Right cardiac atrium (tissue), 5 donors: Measurements from ENCODE around the gene RAB23. TPM values are rescaled to one million over a fixed set of nuclear protein-coding genes. Genes with fewer than 3 reads are reported as not detected.

Experiments used
- ATAC-seq, 2 donors: fragments of 200-7000 bp; cut with Tn5 transposase; one replicate each; pipeline versions ENCODE4 v1.8.0 to v1.9.1; 2020; ENCODE audit warnings: moderate library complexity in 2 of 2, mild to moderate bottlenecking in 1 of 2
- DNase-seq, 3 donors: peaks; one replicate each; pipeline ENCODE4 v3.0.0-alpha.2; 2020
- H3K27ac ChIP-seq: one replicate; pipeline ENCODE4 v1.5.1; 2013; ENCODE audit warnings: mild to moderate bottlenecking, low read length, control low read depth, moderate library complexity
- H3K27me3 ChIP-seq: one replicate; pipeline ENCODE4 v1.6.1; 2013; ENCODE audit not compliant: control insufficient read depth, insufficient read depth
- H3K4me1 ChIP-seq: one replicate; pipeline ENCODE4 v1.6.1; 2013; ENCODE audit warnings: low read length; ENCODE audit not compliant: control insufficient read depth, insufficient read depth
- H3K4me3 ChIP-seq: one replicate; pipeline ENCODE4 v1.5.1; 2013; ENCODE audit warnings: low read length, control low read depth
- H3K9me3 ChIP-seq: one replicate; pipeline ENCODE4 v1.6.1; 2013; ENCODE audit warnings: low read length; ENCODE audit not compliant: control insufficient read depth
- WGBS: extraction: QIAGEN DNeasy Blood & Tissue Kit; methylation state at CpG from one replicate; pipeline ENCODE4 v1.1.7; 2013; 5-methylcytosine and 5-hydroxymethylcytosine counted together
- intact Hi-C, 4 donors: fragments of 100-400 bp; cut with DNase I; formaldehyde crosslinking; loops; one replicate each; pipeline versions ENCODE4 v1.11.0 to v1.14.0; 2022 to 2023
- polyA plus RNA-seq: library from polyadenylated mRNA; stranded (reverse); fragments of 200-250 nt; gene quantifications from one replicate; pipeline ENCODE4 v1.2.3, GENCODE V29; 2013
- total RNA-seq, 4 donors: library from RNA; stranded (reverse); fragmentation: NEBNext Ultra II Directional; extraction: Animal tissue kit (Norgen Biotek cat#: 25700); gene quantifications; one replicate each; pipeline ENCODE4 v1.2.1, GENCODE V29; 2021
- donor health status: healthy with polysubstance abuse.
- donor health status: DM: no; HTN: yes; CAD: no.
- donor health status: DM: no; HTN: no; CAD: no.
- donor health status: DM: no; HTN: yes; CAD: no; lungs with severe emphysema.
- donor health status: DM: yes; HTN: yes; CAD: no.

RAB23 gene
- total and polyA plus RNA-seq, 5 donors = 6.1 to 20.7 (median 11.3) TPM

DNA sequence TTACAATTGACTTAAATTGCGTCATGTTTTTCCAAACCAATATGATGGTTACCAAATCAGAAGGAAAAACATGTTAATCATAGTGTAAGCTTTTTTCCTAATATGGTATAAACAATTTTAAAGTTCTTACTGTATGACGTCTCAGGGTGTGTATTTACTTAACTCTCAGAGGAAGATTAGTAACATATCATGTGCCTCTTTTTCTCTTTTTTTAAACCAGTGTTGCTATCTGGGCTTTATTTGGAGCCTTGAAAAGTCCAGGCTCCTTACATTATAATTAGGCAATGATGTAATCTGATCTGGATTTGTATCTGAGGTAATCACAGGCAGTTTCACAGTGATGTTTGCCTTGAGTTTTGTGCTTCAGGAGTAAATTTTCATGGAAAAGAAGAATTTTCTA is 20.4 kb upstream of the RAB23 start:
- no peaks in the 10 kb centered on the region for H3K27me3 ChIP-seq
- H3K9me3 ChIP-seq = no peaks in the 10 kb centered on the region
- DNase-seq (no peak), ATAC-seq (peak; percentile 45 to 53)
- H3K4me3 ChIP-seq = no peak overlapping the region
- intact Hi-C loops = no loop called here
- H3K4me1 ChIP-seq = no peaks in the 10 kb centered on the region
- 11% methylated on average over 2 of the region's 2 CpGs for WGBS
- no peak overlapping the region for H3K27ac ChIP-seq

DNA sequence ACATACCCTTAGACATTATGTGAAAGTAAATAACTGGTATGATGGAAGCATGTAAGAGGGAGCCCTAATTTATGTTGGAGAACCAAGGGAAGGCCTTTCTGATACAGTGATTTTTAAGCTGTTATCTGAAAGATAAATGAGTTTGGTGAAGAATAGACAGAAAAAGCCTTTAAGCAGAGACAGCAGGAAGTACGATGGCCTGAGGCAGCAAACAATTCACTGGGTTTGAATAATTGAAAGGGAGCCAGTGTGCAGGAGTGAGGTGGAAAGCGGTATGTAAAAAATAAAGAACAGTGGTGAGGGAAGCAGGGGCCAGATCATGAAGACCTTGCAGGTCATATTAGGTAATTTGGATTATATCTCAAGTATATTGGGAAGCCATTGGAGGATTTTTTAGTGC is 4.1 kb upstream of the RAB23 start:
- Histone ChIP-seq H3K4me1 (no peaks in the 10 kb centered on the region), H3K27me3 (no peaks in the 10 kb centered on the region), H3K27ac (no peak overlapping the region), H3K9me3 (no peaks in the 10 kb centered on the region), H3K4me3 (no peak overlapping the region)
- ATAC-seq (no peak), DNase-seq (no peak)
- 63% methylated on average over 2 of the region's 2 CpGs for WGBS
- intact Hi-C loops = loop anchor here in 1 of 4 donors (10.0 kb wide), 1 partner anchor 89 kb away; the partner anchor contains the start of gene PRIM2

DNA sequence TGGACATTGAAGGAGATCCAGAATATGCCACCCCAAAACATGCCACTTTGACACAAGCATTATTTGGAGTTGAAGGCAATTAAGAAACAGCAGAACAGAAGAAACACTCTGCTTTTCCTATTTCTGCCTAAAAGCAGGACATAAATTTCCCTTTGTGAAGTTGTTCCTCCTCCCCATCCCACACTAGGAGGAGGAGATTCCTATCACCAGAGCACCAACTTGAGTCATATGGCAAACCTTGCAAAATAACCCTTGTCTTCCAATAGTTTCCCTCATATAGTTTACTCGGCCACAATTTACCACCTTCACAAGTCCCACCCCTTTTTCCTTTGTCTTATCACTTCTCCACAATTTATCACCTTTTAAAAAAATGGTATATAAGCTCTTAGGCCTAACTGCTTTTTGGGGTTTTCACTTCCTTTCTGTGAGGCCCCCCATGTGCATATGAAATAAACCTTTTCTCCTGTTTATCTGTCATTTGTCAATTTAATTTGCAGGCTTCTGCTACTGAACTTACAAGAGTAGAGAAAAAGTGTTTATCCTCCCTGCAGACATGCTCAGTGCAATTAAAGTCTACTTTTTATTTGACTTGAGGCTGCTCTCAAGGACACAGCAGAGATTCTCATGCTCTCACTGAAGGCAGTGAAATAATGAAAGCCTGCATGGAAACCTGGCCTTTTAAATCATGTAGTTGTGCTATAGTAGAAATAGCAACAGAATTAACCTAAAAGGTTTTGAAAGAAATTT is 2.8 kb upstream of the RAB23 start:
- H3K4me1 ChIP-seq = no peaks in the 10 kb centered on the region
- H3K27me3 ChIP-seq = no peaks in the 10 kb centered on the region
- ATAC-seq (no peak), DNase-seq (no peak)
- H3K27ac ChIP-seq = no peak overlapping the region
- no peak overlapping the region for H3K4me3 ChIP-seq
- H3K9me3 ChIP-seq = no peaks in the 10 kb centered on the region
- 60% methylated on average over 1 of the region's 1 CpG for WGBS
- intact Hi-C loops = loop anchor here in 1 of 4 donors (10.0 kb wide), 1 partner anchor 90 kb away; the partner anchor contains the start of gene PRIM2

DNA sequence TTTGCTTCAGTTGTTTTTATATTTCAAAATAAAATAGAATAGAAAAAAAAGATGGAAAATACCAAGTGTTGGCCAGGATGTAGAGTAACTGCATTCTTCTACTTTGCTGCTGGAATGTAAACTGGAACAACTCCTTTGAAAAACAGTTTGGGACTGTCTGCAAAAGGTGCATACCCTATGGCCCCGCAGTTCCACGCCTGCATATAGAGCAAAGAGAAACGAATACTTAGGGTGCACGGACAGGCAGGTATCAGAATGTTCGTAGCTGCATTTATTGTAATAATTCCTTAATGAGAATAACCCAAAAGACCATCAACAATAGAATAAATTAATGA is 603 bp upstream of the RAB23 start:
- Histone ChIP-seq H3K27ac (no peak overlapping the region), H3K4me3 (peak overlapping the region; percentile 77), H3K9me3 (no peaks in the 10 kb centered on the region), H3K27me3 (no peaks in the 10 kb centered on the region), H3K4me1 (no peaks in the 10 kb centered on the region)
- WGBS = 30% methylated on average over 5 of the region's 5 CpGs
- intact Hi-C loops = loop anchor here in 1 of 4 donors (10.0 kb wide), 1 partner anchor 92 kb away; the partner anchor contains the start of gene PRIM2
- DNase-seq = no peak
- ATAC-seq = no peak

DNA sequence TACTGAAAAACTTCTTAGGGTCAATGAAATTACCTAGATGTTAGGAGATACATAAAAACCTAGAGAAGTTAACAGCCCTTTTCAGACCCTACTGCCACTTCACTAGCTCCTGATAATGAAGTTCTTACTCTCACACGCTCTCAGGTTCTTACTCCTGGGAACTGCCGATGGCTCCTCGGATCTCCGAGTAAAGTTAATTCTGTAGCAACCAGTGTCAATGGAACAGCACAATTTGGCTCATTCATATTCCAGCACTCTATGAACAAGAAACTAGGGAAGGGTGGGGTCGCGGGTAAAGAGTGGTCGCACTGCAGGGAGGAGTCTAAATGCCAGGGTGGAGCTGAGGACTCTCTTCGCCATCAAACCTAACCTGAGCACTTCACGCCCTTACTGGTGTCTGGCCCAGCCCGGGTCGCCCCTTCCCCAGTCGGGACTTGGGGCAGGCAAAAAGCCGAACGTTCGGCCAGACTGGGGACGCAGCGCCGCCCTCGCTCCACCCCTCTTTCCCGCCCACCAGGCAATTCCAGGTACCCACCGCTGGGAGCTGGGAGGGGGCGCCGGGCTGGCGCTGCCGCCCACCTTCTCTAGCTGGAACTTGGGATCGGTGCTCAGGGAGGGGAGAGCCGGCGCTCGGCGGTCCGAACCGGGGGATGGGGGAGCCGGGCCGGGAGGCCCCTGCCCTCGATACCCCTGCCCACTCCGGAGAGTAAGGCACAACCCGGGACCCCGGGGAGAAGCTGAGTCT is 744 bp downstream of the RAB23 start:
- intact Hi-C loops = loop anchor here in 1 of 4 donors (10.0 kb wide), 1 partner anchor 93 kb away; the partner anchor contains the start of gene PRIM2
- WGBS = under 1% methylated on average over 38 of the region's 38 CpGs
- Histone ChIP-seq H3K4me3 (peak overlapping the region; percentile 77), H3K27me3 (no peaks in the 10 kb centered on the region), H3K9me3 (no peaks in the 10 kb centered on the region), H3K27ac (peak overlapping the region; percentile 39), H3K4me1 (no peaks in the 10 kb centered on the region)
- DNase-seq = peak; percentile 63 to 87 (median 85)
- ATAC-seq = peak; percentile 85 to 87

DNA sequence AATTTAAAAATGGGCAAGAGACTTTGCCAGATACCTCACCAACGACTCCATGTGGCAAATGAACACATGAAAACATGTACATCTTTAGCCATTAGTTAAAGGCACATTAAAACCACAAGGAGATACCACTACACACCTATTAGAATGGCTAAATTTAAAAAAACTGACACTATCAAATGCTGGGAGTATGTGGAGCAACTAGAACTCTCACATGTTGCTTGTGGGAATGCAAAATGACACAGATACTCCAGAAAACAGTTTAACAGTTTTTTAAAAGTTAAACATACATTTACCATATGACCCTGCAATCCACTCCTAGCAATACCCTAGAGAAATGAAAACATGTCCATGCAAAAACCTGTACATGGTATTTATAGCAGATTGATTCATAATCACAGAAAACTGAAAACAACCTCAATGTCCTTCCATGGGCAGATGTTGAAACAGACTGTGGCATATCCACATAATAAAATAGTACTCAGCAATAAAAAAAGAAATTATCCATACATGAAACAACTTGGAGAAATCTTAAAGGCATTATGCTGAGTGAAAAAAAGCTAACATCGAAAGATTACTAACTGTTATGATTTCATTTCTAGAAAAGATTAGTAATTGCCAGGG is 1.9 kb downstream of the RAB23 start:
- no peak overlapping the region for H3K27ac ChIP-seq
- H3K4me3 ChIP-seq = no peak overlapping the region
- WGBS = 94% methylated on average over 2 of the region's 2 CpGs

DNA sequence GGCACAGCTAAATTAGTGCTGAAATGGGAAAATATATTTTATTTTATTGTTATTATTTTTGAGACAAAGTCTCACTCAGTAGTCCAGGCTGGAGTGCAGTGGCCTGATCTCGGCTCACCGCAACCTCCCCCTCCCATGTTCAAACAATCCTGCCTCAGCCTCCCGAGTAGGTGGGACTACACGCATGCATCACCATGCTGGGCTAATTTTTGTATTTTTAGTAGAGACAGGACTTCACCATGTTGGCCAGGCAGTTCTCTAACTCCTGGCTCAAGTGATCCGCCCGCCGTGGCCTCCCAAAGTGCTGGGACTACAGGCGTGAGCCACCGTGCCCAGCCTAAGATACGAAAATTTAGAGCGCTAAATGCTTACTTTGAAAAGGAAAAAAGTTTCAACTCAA is 4.8 kb downstream of the RAB23 start:
- Histone ChIP-seq H3K4me3 (no peak overlapping the region), H3K27ac (no peak overlapping the region), H3K4me1 (no peaks in the 10 kb centered on the region), H3K27me3 (no peaks in the 10 kb centered on the region), H3K9me3 (no peaks in the 10 kb centered on the region)
- DNase-seq (no peak), ATAC-seq (no peak)
- intact Hi-C loops = no loop called here
- 98% methylated on average over 11 of the region's 11 CpGs for WGBS

More for the DNA sequence above, 1.9 kb downstream of the RAB23 start:
- H3K27me3 ChIP-seq = no peaks in the 10 kb centered on the region
- H3K9me3 ChIP-seq = no peaks in the 10 kb centered on the region
- no peak for DNase-seq
- H3K4me1 ChIP-seq = no peaks in the 10 kb centered on the region
- ATAC-seq = no peak
- intact Hi-C loops = loop anchor here in 1 of 4 donors (10.0 kb wide), 1 partner anchor 95 kb away; the partner anchor contains the start of gene PRIM2

DNA sequence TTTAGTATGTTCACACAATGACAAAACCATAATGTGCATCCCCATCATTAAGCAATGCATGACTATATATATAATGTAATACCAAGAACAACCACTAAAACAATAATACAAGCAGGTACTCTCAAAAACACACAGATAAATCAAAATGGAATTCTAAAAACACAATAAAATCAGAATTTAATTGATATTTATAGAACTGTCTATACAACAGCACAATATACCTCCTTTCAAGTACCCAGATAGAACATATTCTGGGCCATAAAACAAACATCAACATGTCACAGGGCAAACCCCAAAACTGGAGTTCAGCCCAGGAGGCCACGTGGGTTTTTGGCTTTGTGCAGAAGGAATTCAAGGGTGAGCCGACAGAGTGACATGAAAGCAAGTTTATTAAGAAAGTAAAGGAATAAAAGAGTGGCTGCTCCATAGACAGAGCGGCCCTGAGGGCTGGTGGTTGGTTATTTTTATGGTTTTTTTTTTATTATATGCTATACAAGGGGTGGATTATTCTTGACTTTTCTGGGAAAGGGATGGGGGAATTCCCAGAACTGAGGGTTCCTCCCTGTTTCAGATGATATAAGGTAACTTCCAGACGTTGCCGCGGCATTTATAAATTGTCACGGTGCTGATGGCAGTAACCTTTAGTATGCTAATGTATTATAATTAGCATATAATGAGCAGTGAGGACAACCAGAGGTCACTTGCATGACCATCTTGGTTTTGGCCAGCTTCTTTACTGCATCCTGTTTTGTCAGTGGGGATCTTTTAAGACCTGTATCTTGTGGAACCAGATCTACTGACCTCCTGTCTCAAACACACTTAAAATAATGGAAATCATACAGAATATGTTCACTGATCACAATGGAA is 5.6 kb downstream of the RAB23 start:
- H3K4me3 ChIP-seq = no peak overlapping the region
- no peaks in the 10 kb centered on the region for H3K27me3 ChIP-seq
- intact Hi-C loops = no loop called here
- no peaks in the 10 kb centered on the region for H3K4me1 ChIP-seq
- H3K27ac ChIP-seq = no peak overlapping the region
- no peak for ATAC-seq
- no peak for DNase-seq
- 83% methylated on average over 7 of the region's 7 CpGs for WGBS
- no peaks in the 10 kb centered on the region for H3K9me3 ChIP-seq

DNA sequence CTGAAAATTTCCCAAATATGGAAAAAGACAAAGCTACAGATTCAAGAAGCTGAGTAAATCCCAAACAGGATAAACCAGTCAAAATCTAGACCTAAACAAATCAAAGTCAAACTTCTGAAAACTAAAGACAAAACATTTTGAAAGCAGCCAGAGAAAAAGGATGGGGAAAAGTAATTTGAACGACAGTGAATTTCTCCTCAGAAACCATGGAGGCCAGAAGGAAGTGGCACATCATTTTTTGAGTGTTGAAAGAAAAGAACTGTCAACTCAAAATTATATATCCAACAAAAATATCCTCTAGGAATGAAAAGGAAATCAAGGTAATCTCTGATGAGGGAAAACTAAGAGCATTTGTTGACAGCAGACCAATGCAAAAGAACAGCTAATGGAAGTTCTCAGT is 6.8 kb downstream of the RAB23 start:
- Histone ChIP-seq H3K27ac (no peak overlapping the region), H3K27me3 (no peaks in the 10 kb centered on the region), H3K9me3 (no peaks in the 10 kb centered on the region), H3K4me3 (no peak overlapping the region), H3K4me1 (no peaks in the 10 kb centered on the region)
- ATAC-seq (no peak), DNase-seq (no peak)
- 95% methylated on average over 1 of the region's 1 CpG for WGBS
- intact Hi-C loops = no loop called here

DNA sequence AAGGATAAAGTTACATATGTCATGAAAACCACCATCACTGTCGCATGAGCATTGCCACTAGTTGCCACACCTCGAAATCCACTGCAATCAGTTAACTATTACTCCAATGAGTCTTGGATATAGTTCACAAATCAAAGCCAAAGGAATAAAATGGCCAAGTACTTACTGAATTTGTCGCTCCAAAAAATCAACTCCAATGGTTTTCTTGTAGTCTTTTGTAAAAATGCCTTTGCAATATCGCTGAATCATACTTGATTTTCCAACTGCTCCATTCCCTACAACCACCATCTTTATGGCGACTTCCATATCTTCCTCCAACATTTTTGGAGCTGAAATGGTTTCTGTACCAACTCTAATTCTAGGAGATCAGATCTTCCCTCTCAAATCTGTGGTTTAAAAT is 12.0 kb downstream of the RAB23 start:
- Histone ChIP-seq H3K27ac (no peak overlapping the region), H3K4me1 (no peaks in the 10 kb centered on the region), H3K4me3 (no peak overlapping the region), H3K9me3 (no peaks in the 10 kb centered on the region), H3K27me3 (no peaks in the 10 kb centered on the region)
- ATAC-seq (no peak), DNase-seq (no peak)
- intact Hi-C loops = no loop called here
- WGBS = 93% methylated on average over 5 of the region's 5 CpGs
